ENCODE results near the gene WIPF2.

- TF ChIP-seq CTCF (conservative IDR thresholded peaks at IDR 0.05), result no peak
- TF ChIP-seq EZH2 (IDR thresholded peaks at IDR 0.05; ENCODE audit: low read depth), result no peak
Observed at GRCh38 chr17:40180694-40181093, 38.4 kb upstream of the WIPF2 start.

Measured in PC-9 (cell line).